ENCODE results near the gene FHIT.
A peak's percentile ranks its signal among the peaks of the same experiment; 100 is the strongest.
"Not testable (repeated sequence)": the region's sequence is repeated elsewhere in the genome, so short reads cannot be mapped to it uniquely, and the experiment has no call there.

Gene FHIT

GRCh38 chr3:59817511-59817910 lies 1433.7 kb downstream of the FHIT start:
- no peak for DNase-seq

DNA sequence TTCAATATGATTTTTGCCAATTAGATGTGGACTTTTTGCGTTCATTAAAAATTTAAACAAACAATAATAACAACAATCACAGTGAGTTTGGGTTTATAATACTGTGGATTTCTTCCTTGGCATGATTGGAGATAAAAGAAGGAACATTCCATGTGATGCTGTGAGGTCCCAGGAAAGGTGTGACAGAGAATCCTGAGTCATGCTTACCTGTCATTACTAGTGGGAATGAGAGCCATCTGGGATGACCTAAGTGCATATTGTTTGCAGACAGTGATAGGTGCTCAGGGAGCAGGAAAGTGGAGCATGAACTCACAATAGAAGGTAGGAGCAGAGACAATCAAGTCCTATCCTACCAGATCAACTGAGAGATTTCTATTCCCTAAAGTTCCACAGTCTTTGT lies 1434.9 kb downstream of the FHIT start:
- DNase-seq = no peak

DNA sequence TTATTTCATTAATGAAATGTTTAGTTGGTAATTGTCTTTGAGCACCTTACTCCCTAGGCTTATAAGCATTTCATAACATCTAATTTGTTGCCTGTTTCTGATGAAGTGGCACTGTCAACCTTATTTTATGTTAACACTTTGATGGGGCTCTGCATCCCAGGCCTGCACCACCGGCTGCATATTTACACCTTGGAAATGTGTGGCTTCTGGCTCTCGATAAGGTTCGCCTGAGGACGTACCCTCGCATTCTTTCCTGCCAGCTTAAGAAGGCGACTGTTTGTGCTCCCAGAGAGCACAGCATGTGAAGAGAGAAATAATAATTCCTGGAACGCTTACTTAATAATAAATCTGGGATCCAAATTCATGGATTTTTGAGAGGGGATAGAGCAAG lies 1438.1 kb downstream of the FHIT start:
- DNase-seq = no peak

DNA sequence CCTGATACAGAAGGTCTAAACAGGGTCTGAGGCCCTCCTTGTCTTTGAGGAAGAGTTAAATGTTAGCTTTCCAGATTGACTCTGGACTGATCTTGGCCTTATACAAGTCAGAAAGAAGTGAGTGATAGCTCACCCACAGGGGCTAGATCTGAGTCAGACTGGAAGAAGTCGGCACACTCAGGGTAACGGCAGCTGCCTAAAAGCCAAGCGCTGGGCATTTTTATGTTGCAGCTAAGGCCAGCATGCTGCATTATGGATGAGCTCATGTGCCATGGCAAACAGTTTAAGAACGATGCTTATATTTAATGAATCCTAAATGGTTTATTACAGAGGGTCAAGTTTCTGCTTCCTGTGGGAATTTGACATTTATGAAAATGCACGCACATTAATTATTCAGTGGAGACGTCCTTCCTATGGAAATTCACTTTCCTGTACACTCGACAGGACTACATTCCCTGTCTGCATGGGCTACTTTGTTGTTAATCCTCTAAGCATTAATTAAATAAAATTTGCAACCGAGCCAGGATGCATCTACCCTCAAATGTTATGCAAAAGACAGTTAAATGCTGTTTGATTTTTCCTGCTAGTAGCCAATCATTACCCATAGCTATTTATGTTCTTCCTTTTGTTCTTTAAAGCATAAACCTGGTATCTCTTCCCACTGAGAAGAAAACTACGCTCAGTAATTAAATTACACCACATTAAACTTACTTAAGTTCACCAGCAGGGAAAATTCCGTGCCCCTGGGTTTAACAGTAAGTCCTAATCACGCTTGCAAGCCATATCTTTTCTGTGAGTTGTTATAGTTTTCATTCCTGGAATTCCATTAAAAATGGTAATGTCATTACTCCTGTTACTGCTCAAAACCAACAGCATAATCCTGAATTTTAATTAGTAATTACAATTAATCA lies 1438.8 kb downstream of the FHIT start:
- DNase-seq = no peak

DNA sequence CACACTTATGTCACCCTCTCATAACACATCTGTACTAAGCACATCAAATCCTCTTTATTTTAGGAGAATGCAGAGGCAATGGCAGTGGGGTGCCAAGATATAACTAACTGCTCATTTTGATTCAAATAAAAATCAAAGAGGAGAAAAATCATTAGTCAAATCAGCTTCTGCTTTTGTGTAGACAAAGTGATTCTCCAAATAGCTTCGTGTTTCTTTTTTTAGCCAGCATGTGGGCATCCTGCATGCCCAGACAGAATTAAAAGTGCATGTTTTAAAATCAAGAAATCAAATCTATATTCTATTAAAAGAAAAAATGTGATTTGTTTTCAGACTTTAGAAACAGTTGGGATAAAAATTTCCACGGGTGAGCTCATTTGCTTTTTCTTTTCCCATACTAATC lies 1440.1 kb downstream of the FHIT start:
- no peak for DNase-seq

- DNase-seq = no peak
Observed at GRCh38 chr3:59810606-59811005, 1440.6 kb downstream of the FHIT start.

DNA sequence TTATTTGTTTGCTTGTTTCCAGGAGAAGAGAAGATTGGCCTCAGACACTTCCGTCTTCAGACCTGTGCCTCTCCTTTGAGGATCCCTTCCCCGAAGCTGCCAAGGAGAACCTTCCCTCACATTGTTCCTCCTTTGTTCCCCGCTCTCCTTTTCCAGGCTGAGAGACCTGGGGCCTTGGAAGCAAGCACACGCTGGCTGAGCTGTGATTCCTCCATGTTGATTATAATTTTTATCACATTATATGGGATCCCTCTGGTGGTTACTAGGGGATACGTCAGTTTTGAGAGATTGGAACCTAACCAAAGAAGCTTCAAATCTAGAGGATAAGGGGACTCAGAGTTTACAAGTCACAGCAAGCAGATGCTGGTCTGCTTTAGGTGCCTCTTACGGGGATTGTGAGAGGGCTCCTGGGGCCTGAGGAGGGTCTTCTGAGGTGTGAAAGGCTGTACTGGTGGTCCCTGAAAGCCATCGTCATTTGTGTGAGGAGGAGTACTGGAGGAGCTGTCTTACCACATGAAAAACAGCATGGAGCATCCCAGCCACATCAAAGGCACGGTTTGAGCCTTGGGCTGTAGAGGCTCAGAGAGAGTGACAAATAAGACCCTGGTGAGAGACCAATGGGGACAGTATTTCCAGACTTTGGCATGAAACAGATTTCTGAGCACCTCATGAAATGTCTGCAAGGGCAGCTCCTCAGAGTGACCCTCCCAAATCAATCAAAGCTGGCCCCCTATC lies 1441.4 kb downstream of the FHIT start:
- DNase-seq = peak in 8 of 56 donors; percentile 6 to 16 (median 9)

GRCh38 chr3:59809016-59809415 lies 1442.2 kb downstream of the FHIT start:
- no peak for DNase-seq

DNA sequence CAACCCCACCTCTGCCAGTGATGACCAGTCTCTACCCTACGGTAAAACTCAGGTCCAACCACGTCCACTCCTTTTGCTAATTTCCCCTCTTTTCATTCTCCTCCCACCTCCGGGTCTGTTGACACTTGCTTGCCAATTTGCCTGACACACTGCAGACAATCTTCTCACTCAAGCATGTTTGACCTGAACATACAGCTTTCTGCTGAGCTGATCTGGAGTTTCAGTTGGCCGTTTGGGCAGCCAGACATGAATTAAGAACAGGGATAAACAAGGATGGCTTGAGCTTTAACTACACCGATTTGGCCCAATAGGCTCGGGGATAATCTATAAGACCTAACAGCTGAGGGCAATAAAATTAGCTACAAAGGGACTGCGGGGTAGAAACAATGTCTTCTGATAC lies 1442.8 kb downstream of the FHIT start:
- no peak for DNase-seq

- DNase-seq = no peak
Observed at GRCh38 chr3:59803268-59803667, 1448.0 kb downstream of the FHIT start.

DNA sequence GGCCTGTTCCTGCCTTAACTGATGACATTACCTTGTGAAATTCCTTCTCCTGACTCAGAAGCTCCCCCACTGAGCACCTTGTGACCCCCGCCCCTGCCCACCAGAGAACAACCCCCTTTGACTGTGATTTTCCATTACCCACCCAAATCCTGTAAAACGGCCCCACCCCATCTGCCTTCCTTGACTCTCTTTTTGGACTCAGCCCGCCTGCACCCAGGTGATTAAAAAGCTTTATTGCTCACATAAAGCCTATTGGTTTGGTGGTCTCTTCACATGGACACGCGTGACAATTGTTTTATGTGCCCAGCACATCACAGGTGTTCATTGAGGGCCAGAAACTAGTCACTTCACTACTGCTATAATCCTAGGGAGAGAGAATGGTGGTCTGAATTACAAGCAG lies 1448.8 kb downstream of the FHIT start:
- DNase-seq = not testable (repeated sequence)

GRCh38 chr3:59802045-59802444 lies 1449.2 kb downstream of the FHIT start:
- no peak for DNase-seq

DNA sequence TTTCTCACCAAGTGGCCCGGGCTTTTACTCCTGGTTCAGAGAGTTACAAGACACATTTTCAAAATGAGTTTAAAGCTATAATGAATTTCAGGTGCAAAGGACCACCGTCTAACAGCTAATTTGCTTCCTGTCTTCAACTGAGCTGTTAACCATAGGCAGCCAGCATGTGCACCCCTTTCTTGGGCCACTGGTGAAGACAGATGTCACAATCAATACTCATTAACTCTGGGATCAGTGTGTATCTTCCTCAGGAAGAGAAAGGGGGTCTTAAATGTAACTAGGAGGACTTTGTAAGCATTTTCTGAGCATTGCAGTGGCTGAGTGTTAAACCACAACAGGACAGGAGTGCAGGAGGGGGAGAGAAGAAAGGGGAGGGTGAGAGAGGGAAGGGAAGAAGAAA lies 1450.8 kb downstream of the FHIT start:
- DNase-seq = no peak

GRCh38 chr3:59798372-59799086 lies 1452.7 kb downstream of the FHIT start:
- no peak for DNase-seq

DNA sequence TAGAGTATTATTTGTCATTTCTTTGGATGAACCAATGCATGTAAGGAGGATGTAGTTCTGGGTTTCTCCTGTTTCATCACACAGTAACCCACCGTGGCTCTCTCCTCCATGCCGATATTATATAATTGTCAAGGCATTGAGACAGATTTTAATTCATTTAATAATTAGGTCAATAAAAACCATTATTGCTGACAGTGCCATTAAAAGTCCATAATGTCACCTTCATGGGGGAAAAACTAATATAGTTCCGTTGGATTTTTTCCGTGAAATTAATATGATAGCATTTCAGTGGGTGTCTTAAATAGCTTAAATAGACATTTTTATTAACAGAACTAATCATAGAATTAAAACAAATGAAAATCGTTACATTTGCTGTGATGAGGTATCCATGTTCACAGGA lies 1453.7 kb downstream of the FHIT start:
- DNase-seq = no peak

- DNase-seq = no peak
Observed at GRCh38 chr3:59796456-59796855, 1454.8 kb downstream of the FHIT start.

DNA sequence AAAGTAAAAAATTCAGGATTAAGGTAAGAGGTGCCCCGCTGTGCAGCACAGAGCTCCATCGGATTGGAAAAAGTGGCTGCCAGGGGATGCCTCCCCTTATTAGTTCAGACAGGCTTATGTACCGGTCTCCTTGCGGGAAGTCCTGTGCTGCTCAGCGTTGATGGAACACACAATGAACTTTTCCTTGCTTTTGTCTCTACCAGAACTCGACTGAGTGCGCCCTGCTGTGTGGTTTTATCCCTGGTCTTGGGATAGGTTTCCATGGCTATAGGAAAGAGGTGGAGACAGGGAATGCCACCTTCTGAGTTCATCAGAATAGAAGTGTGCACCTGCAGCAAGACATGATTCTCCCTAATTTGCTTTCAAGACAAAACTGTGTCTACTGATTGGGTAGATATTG lies 1455.5 kb downstream of the FHIT start:
- DNase-seq = no peak

DNA sequence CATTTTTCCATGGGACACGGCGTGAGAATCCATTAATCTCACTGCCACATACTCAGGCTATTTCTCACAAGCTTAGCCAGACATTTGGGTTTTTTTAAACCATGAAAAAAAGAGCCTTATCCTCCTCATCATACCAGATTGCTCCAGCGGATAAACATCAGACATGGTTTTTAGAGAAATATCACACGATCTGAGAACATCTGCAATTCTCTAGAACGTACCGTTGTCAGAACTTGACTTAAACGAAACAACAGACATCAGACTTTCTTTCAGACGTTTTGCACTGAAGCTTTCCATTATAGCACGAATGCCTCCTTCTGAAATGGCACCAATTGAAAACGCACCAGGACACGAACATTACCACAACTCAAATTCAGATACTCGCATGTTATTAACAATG lies 1457.3 kb downstream of the FHIT start:
- no peak for DNase-seq

DNA sequence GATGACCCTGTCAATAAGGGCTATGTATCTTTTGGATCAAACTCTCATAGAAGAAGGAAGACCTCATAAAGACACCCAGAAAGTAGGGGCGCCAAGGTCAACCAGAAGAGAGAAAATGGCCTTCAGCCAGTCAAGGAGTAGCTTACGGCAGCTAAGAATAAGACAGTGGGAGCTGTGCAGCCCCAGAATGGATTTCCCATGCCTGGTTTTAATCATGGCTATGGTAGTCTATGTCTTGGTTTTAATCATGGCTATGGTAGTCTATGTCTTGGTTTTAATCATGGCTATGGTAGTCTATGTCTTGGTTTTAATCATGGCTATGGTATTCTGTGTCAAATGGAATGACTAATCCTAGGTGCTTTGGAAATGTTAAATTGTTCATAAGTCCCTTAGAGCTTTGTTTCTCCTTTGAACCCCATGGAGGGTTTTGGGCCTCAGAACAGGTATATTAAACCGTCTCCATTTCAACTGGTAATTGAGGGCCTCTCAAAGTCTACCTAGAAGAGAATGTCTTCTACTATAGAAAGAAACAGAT lies 1459.4 kb downstream of the FHIT start:
- no peak for DNase-seq

DNA sequence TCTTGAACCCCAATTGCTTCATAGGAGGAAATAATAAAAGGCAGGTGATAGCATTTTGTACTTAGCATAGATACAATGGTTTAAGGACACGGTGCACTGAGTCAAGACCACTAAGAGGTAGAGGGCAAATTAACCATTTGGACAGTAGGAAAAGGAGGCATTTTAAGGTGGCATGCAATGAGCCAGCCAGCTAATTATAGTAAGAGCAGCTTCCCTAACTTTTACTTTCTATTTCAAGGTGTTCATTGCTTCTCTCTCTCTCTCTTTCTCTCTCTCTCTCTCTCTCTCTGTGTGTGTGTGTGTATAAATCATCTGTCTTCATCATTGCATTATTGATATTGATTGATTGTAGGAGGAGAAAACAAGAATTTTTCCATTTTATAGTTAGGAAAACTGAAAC lies 1461.0 kb downstream of the FHIT start:
- DNase-seq = no peak

DNA sequence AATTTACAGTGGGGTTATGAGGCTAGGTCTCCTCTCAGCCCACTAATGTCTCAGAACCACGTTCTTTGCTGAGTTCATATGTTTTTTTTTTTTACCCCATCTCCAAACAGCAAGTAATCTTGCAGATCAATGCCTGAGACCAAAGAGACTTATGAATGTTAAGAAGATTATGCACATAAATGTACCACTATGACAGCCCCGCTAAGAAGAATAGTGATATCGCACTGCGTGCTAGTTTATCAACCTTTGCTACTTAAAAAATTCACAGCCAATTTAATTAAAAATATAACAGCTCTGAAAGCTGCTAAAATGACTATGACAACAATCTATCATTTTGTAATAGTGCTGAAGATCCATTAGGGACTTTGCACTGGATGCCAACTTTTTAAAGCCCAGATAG lies 1462.5 kb downstream of the FHIT start:
- no peak for DNase-seq

- DNase-seq = no peak
Observed at GRCh38 chr3:59788133-59788532, 1463.1 kb downstream of the FHIT start.
